ENCODE measurements around the gene DBN1. TPM values are rescaled to one million over a fixed set of nuclear protein-coding genes. Genes with fewer than 3 reads are reported as not detected.

The DBN1 gene
- total and polyA plus RNA-seq, 2 donors (not counting 3 experiments of a cell fraction or from before 2014, with no cell fraction given), result 198 to 336 TPM

- no peak for DNase-seq (ENCODE audit: low read depth, low spot score)
- intact Hi-C loops (cut with micrococcal nuclease) (loop anchor here (2.0 to 10.0 kb wide), 3 partner anchors 385 to 965 kb away; partner anchors contain the start of genes N4BP3 and RNF44), dilution Hi-C loops (cut with MboI; ENCODE audit: extremely low pct_ligation_motif_present, low sequenced_read_pairs) (no loop called here)
- no peak for FAIRE-seq
- ChIA-PET POLR2A (no interaction called here), CTCF (interaction anchor here (2.0 to 4.8 kb wide), 6 partner anchors 9 to 110 kb away, joined by 10 to 58 read pairs (median 36); partner anchors contain the start of gene DOK3)
- Histone ChIP-seq H3K9me1 (replicated peaks; ENCODE audit: control insufficient read depth, extremely low read depth, insufficient read depth, low read length) (no peaks in the 10 kb centered on the region), H3K9ac (replicated peaks; ENCODE audit: extremely low read depth, insufficient read depth, low read length) (no peak overlapping the region), H4K20me1 (replicated peaks; ENCODE audit: control insufficient read depth, extremely low read depth, insufficient read depth, low read length) (no peaks in the 10 kb centered on the region), H3K27me3 (ENCODE audit: control insufficient read depth in 2 of 2, insufficient read depth in 2 of 2, low read length in 2 of 2) (no peaks in the 10 kb centered on the region), H3K4me3 (replicated peaks in 1 of 3; ENCODE audit: insufficient read depth in 1 of 3, low read depth in 1 of 3, low read length in 3 of 3) (no peak overlapping the region), H3K4me2 (ENCODE audit: insufficient read depth, low read length) (no peak overlapping the region), H3K4me1 (ENCODE audit: control insufficient read depth, extremely low read depth, insufficient read depth, low read length) (peaks cover 23% of the 10 kb centered on the region), H3K79me2 (ENCODE audit: control insufficient read depth, insufficient read depth, low read length) (peaks cover 10% of the 10 kb centered on the region), H2AFZ (ENCODE audit: low read depth, low read length) (no peak overlapping the region), H3K36me3 (ENCODE audit: control insufficient read depth in 2 of 2, extremely low read depth in 1 of 2, insufficient read depth in 2 of 2, low read length in 2 of 2) (peaks cover 0 to 4% of the 10 kb centered on the region in 2 experiments), H3K27ac (ENCODE audit: insufficient read depth, low read depth, low read length) (no peak overlapping the region), H3K9me3 (replicated peaks; ENCODE audit: control insufficient read depth, insufficient read depth, low read length) (no peaks in the 10 kb centered on the region)
- TF ChIP-seq POLR2AphosphoS5 (IDR thresholded peaks at IDR 0.05; ENCODE audit: insufficient read depth, low read depth, low read length) (no peak), FOS (IDR thresholded peaks at IDR 0.05; ENCODE audit: borderline replicate concordance, insufficient read depth, low read length) (no peak), CTCF (IDR thresholded peaks at IDR 0.05; ENCODE audit: extremely low read depth in 1 of 2, insufficient read depth in 1 of 2, low read depth in 1 of 2, low read length in 2 of 2) (no peak), MAX (IDR thresholded peaks at IDR 0.05; ENCODE audit: insufficient read depth, insufficient read length) (no peak), MYC (IDR thresholded peaks at IDR 0.05; ENCODE audit: low read depth, low read length) (no peak), POLR2A (IDR thresholded peaks at IDR 0.05; ENCODE audit: low read depth, low read length) (no peak), GATA2 (IDR thresholded peaks at IDR 0.05; ENCODE audit: insufficient read depth, insufficient read length, low read depth, low read length) (no peak), JUN (IDR thresholded peaks at IDR 0.05; ENCODE audit: borderline replicate concordance, insufficient read depth, insufficient read length, low read depth) (no peak), EZH2 (IDR thresholded peaks at IDR 0.05; ENCODE audit: borderline replicate concordance, low read depth, low read length, severe bottlenecking) (no peak)
- BruUV-seq (replicated peaks), result no TSS peak
These were observed 26.4 kb upstream of the DBN1 start for GRCh38 chr5:177499842-177500241.
